Body of pancreas (tissue), 4 donors: ENCODE measurements around the gene DMGDH. TPM values are rescaled to one million over a fixed set of nuclear protein-coding genes. Genes with fewer than 3 reads are reported as not detected.
A peak's percentile ranks its signal among the peaks of the same experiment; 100 is the strongest.

Experiments used
- ATAC-seq: fragments of 150-250 bp; one replicate; pipeline ENCODE4 v1.9.1; 2016
- DNase-seq, 4 donors: peaks; one replicate each; pipeline ENCODE4 v3.0.0-alpha.2; 2019
- H3K27ac ChIP-seq, 4 donors: fragments of 200-600 bp; sonication (generic); 1 replicate in 3 of 4; 2 replicates in 1 of 4; pipeline versions ENCODE4 v1.5.1 to v1.6.1; 2016 to 2019; ENCODE audit warnings: mild to moderate bottlenecking in 1 of 4, mixed read lengths in 1 of 4, moderate library complexity in 1 of 4
- H3K27me3 ChIP-seq, 2 donors: fragments of 200-600 bp; sonication (generic); one replicate each; pipeline ENCODE4 v1.6.0; 2016; ENCODE audit warnings: mild to moderate bottlenecking in 1 of 2
- H3K36me3 ChIP-seq, 2 donors: fragments of 200-600 bp; sonication (generic); replicated peaks in 1 of 2; 2 replicates each; pipeline ENCODE4 v1.5.1; 2016; ENCODE audit warnings: low read depth in 2 of 2; ENCODE audit not compliant: insufficient read depth in 1 of 2
- H3K4me1 ChIP-seq: fragments of 200-600 bp; sonication (generic); one replicate; pipeline ENCODE4 v1.6.0; 2016
- H3K4me3 ChIP-seq, 2 donors: fragments of 200-600 bp; sonication (generic); 1 replicate in 1 of 2; 2 replicates in 1 of 2; pipeline ENCODE4 v1.5.1; 2016 to 2019
- H3K9me3 ChIP-seq, 3 donors: fragments of 200-600 bp; sonication (generic); 1 replicate in 2 of 3; 2 replicates in 1 of 3; pipeline ENCODE4 v1.5.1; 2016
- POLR2A ChIP-seq, 3 donors: fragments of 450-650 bp; IDR thresholded peaks; one replicate each; pipeline ENCODE4 v1.6.1; 2016; ENCODE audit warnings: antibody characterized with exemption in 3 of 3, mild to moderate bottlenecking in 2 of 3
- WGBS, 2 donors: methylation state at CpG; one replicate each; pipeline ENCODE4 v1.1.5; 2017; 5-methylcytosine and 5-hydroxymethylcytosine counted together
- intact Hi-C: fragments of 100-400 bp; cut with DNase I; formaldehyde crosslinking; loops from one replicate; pipeline ENCODE4 v1.15.1; 2023
- total RNA-seq, 2 donors: library from RNA; depleted of rRNA; stranded (reverse); fragments of >200 nt; gene quantifications; one replicate each; pipeline ENCODE4 v1.1.0, GENCODE V29; 2016
- TF ChIP-seq, protein P1 (sequence below), 7 experiments: fragments of 450-650 bp in 4 of 7; fragments of 200-600 bp in 3 of 7; sonication (generic) in 3 of 7; IDR thresholded peaks; one replicate each; pipeline ENCODE4 v1.5.1; 2016 to 2019; ENCODE audit warnings: antibody characterized with exemption in 7 of 7

Gene DMGDH
- total RNA-seq, 2 donors from 2014 or later: 4.7 to 7.3 TPM

DNA sequence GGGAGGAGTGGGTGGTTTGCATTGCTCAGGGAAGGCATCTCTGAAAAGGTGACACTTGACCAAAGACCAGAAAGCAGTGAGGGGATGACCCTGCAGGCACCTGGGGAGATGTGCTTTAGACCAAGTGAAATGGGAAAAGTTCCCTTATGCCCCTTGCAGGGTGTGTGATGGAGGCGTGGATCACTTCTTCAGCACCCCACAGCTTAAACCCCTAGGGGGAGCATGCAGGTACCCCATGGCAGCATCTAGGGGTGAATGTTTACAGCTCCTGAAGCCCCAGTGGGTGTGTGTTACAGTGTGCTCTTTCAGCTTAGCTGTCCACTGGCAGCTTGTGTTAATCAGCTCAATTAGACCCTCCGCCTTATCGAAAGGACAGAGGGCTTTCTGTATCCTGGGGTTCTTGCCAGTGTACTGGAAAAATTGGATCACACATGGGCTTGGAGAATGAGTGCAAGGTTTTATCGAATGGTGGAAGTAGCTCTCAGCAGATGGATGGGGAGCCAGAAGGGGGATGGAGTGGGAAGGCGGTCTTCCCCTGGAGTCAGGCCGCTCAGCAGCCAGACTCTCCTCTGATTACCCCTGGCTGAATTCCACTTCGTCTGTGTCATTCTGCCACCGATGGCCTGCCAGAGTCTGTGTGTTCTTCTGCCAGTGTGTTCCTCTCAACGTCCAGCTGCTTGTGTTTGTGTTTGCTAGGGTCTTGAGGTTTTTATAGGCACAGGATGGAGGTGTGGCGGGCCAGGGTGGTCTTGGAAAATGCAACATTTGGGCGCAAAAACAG, 6.4 kb upstream of the DMGDH start:
- WGBS, 2 donors: 76 to 83% methylated on average over 6 to 11 of the region's 11 CpGs
- no peaks in the 10 kb centered on the region for H3K36me3 ChIP-seq
- ATAC-seq (no peak), DNase-seq (no peak)
- intact Hi-C loops: no loop called here
- no peaks in the 10 kb centered on the region for H3K9me3 ChIP-seq
- TF ChIP-seq, protein P1, sequence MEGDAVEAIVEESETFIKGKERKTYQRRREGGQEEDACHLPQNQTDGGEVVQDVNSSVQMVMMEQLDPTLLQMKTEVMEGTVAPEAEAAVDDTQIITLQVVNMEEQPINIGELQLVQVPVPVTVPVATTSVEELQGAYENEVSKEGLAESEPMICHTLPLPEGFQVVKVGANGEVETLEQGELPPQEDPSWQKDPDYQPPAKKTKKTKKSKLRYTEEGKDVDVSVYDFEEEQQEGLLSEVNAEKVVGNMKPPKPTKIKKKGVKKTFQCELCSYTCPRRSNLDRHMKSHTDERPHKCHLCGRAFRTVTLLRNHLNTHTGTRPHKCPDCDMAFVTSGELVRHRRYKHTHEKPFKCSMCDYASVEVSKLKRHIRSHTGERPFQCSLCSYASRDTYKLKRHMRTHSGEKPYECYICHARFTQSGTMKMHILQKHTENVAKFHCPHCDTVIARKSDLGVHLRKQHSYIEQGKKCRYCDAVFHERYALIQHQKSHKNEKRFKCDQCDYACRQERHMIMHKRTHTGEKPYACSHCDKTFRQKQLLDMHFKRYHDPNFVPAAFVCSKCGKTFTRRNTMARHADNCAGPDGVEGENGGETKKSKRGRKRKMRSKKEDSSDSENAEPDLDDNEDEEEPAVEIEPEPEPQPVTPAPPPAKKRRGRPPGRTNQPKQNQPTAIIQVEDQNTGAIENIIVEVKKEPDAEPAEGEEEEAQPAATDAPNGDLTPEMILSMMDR (IDR thresholded peaks at IDR 0.05): no peak
- no peak for TF ChIP-seq POLR2A (IDR thresholded peaks at IDR 0.05)
- H3K27ac ChIP-seq: no peak overlapping the region
- no peak overlapping the region for H3K4me3 ChIP-seq
- no peaks in the 10 kb centered on the region for H3K4me1 ChIP-seq
- H3K27me3 ChIP-seq: no peaks in the 10 kb centered on the region

- TF ChIP-seq POLR2A (IDR thresholded peaks at IDR 0.05): no peak
- TF ChIP-seq, protein P1 (IDR thresholded peaks at IDR 0.05): no peak
- DNase-seq (no peak), ATAC-seq (no peak)
- H3K27me3 ChIP-seq: peaks cover 0 to 3% of the 10 kb centered on the region in 2 donors
- intact Hi-C loops: no loop called here
- no peak overlapping the region for H3K4me3 ChIP-seq
- no peaks in the 10 kb centered on the region for H3K36me3 ChIP-seq
- H3K9me3 ChIP-seq: no peaks in the 10 kb centered on the region
- peaks cover 4% of the 10 kb centered on the region for H3K4me1 ChIP-seq
- no peak overlapping the region for H3K27ac ChIP-seq
- whole genome bisulfite sequencing, 2 donors: 74 to 85% methylated on average over 6 of the region's 6 CpGs
Measured at GRCh38 chr5:79074641-79075040, 5.2 kb upstream of the DMGDH start.

GRCh38 chr5:79070350-79070667, 835 bp upstream of the DMGDH start:
- H3K9me3 ChIP-seq: no peaks in the 10 kb centered on the region
- no peak overlapping the region for H3K27ac ChIP-seq
- intact Hi-C loops: no loop called here
- peak in 1 of 4 donors; percentile 13 for DNase-seq
- H3K27me3 ChIP-seq: peaks cover 0 to 8% of the 10 kb centered on the region in 2 donors
- no peaks in the 10 kb centered on the region for H3K36me3 ChIP-seq
- peaks cover 10% of the 10 kb centered on the region for H3K4me1 ChIP-seq
- H3K4me3 ChIP-seq: no peak overlapping the region
- no peak for TF ChIP-seq POLR2A (IDR thresholded peaks at IDR 0.05)
- TF ChIP-seq, protein P1 (IDR thresholded peaks at IDR 0.05): no peak
- 47 to 62% methylated on average over 9 of the region's 9 CpGs for WGBS, 2 donors
- no peak for ATAC-seq

DNA sequence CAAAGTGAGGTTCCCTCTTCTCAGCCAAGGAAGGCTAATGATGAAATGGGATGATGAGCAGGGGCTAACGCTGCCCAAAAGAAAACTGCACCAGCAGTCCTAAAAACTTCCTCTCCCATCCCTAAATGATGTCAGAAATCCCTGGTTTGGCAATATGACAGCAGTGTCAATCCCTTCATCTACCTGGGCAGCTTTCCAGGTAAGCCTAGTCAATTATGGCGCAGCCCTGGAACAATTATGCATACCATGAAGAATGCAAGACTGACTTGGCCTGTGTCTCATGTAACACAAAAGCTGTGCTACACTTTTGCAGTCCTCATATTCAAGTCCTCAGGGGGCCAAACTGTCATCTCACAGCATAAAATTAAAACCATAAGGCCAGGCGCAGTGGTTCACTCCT, 7.0 kb downstream of the DMGDH start:
- H3K4me3 ChIP-seq: no peak overlapping the region
- WGBS, 2 donors: 85% methylated on average over 3 of the region's 3 CpGs
- intact Hi-C loops: no loop called here
- no peaks in the 10 kb centered on the region for H3K27me3 ChIP-seq
- no peaks in the 10 kb centered on the region for H3K9me3 ChIP-seq
- H3K4me1 ChIP-seq: no peaks in the 10 kb centered on the region
- TF ChIP-seq POLR2A (IDR thresholded peaks at IDR 0.05): no peak
- TF ChIP-seq, protein P1 (IDR thresholded peaks at IDR 0.05): no peak
- ATAC-seq (no peak), DNase-seq (no peak)
- no peaks in the 10 kb centered on the region for H3K36me3 ChIP-seq
- H3K27ac ChIP-seq: no peak overlapping the region

- 93 to 96% methylated on average over 4 of the region's 4 CpGs for WGBS, 2 donors
- intact Hi-C loops: no loop called here
Measured at GRCh38 chr5:79059674-79060073, 9.8 kb downstream of the DMGDH start.

More at GRCh38 chr5:79059674-79060073, 9.8 kb downstream of the DMGDH start:
- Histone ChIP-seq H3K4me3 (no peak overlapping the region), H3K36me3 (no peaks in the 10 kb centered on the region), H3K27me3 (no peaks in the 10 kb centered on the region), H3K4me1 (no peaks in the 10 kb centered on the region), H3K27ac (no peak overlapping the region), H3K9me3 (no peaks in the 10 kb centered on the region)
- DNase-seq (no peak), ATAC-seq (no peak)
- no peak for TF ChIP-seq POLR2A (IDR thresholded peaks at IDR 0.05)
- TF ChIP-seq, protein P1 (IDR thresholded peaks at IDR 0.05): no peak
